Kidney (tissue), 14 donors: ENCODE data around the gene CAPS. TPM values are rescaled to one million over a fixed set of nuclear protein-coding genes. Genes with fewer than 3 reads are reported as not detected.

Experiments used
- DNase-seq, 5 donors: peaks; one replicate each; pipeline ENCODE4 v3.0.0-alpha.2; 2013 to 2020
- FAIRE-seq: peaks from 2 replicates; lab custom pipeline; 2012; peaks lifted over from hg19 to GRCh38; lab: Jason Lieb, UNC
- H3K27ac ChIP-seq, 2 donors: one replicate each; pipeline ENCODE4 v1.7.0; 2013; ENCODE audit warnings: low read depth in 2 of 2, low read length in 2 of 2, inconsistent platforms in 1 of 2
- H3K27me3 ChIP-seq: one replicate; pipeline ENCODE4 v1.7.1; 2013; ENCODE audit warnings: low read length, inconsistent platforms; ENCODE audit not compliant: control insufficient read depth, insufficient read depth
- H3K36me3 ChIP-seq, 3 donors: one replicate each; pipeline versions ENCODE4 v1.7.0 to v1.7.1; 2013; ENCODE audit warnings: low read length in 3 of 3, control low read depth in 1 of 3, inconsistent platforms in 1 of 3; ENCODE audit not compliant: insufficient read depth in 3 of 3, control insufficient read depth in 2 of 3
- H3K4me1 ChIP-seq, 3 donors: one replicate each; pipeline versions ENCODE4 v1.7.0 to v1.7.1; 2013; ENCODE audit warnings: low read length in 3 of 3, inconsistent platforms in 1 of 3, low read depth in 1 of 3; ENCODE audit not compliant: control insufficient read depth in 2 of 3, insufficient read depth in 2 of 3
- H3K4me3 ChIP-seq, 3 donors: one replicate each; pipeline versions ENCODE4 v1.7.0 to v1.8.1; 2013; ENCODE audit warnings: low read length in 3 of 3, control low read depth in 1 of 3, inconsistent platforms in 1 of 3
- H3K9ac ChIP-seq, 3 donors: one replicate each; pipeline versions ENCODE4 v1.7.0 to v1.7.1; 2013; ENCODE audit warnings: low read length in 3 of 3, control low read depth in 1 of 3, inconsistent platforms in 1 of 3
- H3K9me3 ChIP-seq, 3 donors: one replicate each; pipeline versions ENCODE4 v1.7.0 to v1.7.1; 2013; ENCODE audit warnings: low read length in 3 of 3, control low read depth in 1 of 3, inconsistent platforms in 1 of 3; ENCODE audit not compliant: control insufficient read depth in 2 of 3, insufficient read depth in 1 of 3
- intact Hi-C: fragments of 100-400 bp; cut with DNase I; formaldehyde crosslinking; loops from one replicate; pipeline ENCODE4 v1.11.1; 2022
- polyA plus RNA-seq: library from polyadenylated mRNA; stranded (reverse); fragments of 350-450 nt; fragmentation: Illumina TruSeq; extraction: RNeasy Lipid Tissue Mini Kit (QIAGEN cat#74804); gene quantifications from one replicate; pipeline ENCODE4 v1.2.3, GENCODE V29; 2014; ENCODE audit warnings: low read depth, low replicate concordance; ENCODE audit not compliant: insufficient read depth
- total RNA-seq: library from RNA; stranded (reverse); fragmentation: NEBNext Ultra II Directional; extraction: Animal tissue kit (Norgen Biotek cat#: 25700); gene quantifications from one replicate; pipeline ENCODE4 v1.2.1, GENCODE V29; 2021
- TF ChIP-seq, protein P1 (sequence below): IDR thresholded peaks from 3 replicates; pipeline ENCODE4 v1.5.1; 2012; ENCODE audit warnings: mild to moderate bottlenecking, moderate library complexity, borderline replicate concordance; ENCODE audit not compliant: insufficient read depth; ENCODE audit errors: extremely low read depth
- donor health status: control.
- donor health status: control.
- donor health status: control.
- donor health status: control.
- donor health status: control.
- donor health status: DM: yes; HTN: yes; CAD: no.
- donor health status: Normal renal cell carcinoma (clear cell type).

The CAPS gene
- total and polyA plus RNA-seq, 2 donors from 2014 or later, result 53.0 to 82.1 TPM

DNA sequence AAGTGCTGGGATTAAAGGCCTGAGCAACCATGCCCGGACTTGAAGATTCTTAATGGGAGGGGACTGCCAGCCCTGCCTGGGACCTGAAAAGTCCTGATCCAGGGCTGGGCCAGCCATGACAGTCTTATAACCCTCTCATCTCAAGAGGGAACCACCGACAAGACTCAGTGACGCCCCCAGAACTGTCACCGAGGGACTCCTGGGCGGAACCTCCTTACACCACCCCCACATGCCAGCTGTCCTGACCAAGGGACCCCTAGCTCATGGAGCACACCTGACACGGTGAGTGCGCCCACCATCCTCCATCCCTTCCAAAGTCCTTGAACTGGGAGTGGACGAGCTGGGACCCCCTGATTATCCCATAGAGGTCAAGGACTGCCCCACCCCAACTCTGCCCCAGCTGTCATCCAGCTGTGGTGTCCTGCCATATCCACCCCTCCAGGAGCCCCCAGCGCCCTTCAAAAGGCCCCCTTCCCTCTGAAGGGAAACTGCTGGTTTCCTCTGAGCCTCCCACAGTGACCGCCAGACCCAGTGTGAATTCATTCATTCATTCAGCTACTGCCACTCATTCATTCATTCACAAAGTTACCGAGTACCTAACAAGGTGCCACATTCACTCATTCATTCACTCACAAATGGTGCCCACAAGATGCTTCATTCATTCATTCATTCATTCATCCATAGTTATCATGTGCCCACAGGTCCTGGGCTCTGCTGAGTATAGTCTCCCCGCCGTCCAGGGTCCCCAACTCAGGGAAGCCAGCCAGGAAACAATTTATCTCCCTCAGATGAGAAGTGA is 14.1 kb upstream of the CAPS start:
- intact Hi-C loops, result loop anchor here (10.0 kb wide), 1 partner anchor 95 kb away; the partner anchor contains the start of gene NRTN
- FAIRE-seq (no peak), DNase-seq (no peak)
- H3K27me3 ChIP-seq, result no peaks in the 10 kb centered on the region
- H3K4me3 ChIP-seq, result no peak overlapping the region
- TF ChIP-seq, protein P1, sequence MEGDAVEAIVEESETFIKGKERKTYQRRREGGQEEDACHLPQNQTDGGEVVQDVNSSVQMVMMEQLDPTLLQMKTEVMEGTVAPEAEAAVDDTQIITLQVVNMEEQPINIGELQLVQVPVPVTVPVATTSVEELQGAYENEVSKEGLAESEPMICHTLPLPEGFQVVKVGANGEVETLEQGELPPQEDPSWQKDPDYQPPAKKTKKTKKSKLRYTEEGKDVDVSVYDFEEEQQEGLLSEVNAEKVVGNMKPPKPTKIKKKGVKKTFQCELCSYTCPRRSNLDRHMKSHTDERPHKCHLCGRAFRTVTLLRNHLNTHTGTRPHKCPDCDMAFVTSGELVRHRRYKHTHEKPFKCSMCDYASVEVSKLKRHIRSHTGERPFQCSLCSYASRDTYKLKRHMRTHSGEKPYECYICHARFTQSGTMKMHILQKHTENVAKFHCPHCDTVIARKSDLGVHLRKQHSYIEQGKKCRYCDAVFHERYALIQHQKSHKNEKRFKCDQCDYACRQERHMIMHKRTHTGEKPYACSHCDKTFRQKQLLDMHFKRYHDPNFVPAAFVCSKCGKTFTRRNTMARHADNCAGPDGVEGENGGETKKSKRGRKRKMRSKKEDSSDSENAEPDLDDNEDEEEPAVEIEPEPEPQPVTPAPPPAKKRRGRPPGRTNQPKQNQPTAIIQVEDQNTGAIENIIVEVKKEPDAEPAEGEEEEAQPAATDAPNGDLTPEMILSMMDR, result no peak
- no peak overlapping the region for H3K27ac ChIP-seq
- H3K4me1 ChIP-seq, result peaks cover 0 to 10% (median 3%) of the 10 kb centered on the region in 3 donors
- peaks cover 0 to 4% (median 0%) of the 10 kb centered on the region in 3 donors for H3K36me3 ChIP-seq
- no peaks in the 10 kb centered on the region for H3K9me3 ChIP-seq
- H3K9ac ChIP-seq, result no peak overlapping the region

DNA sequence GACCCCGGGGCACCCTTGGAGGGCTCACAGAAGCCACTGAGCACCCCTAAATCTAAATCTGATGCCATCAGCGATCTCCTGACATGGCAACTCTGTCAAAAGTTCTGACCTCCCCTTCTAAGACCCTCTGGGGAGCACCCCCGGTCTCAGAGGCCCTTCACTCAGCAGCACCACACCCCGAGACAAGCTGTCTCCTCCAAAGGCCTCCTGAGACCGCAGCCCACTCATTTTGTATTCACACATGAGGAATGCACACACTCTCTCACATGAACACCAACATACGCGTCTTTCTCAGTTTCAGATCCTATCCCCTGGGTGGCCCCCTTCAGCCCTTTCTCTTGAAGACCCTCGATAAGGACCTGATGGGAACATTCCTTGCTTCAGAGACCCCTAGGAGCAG is 13.1 kb upstream of the CAPS start:
- Histone ChIP-seq H3K4me1 (peaks cover 0 to 10% (median 3%) of the 10 kb centered on the region in 3 donors), H3K36me3 (peaks cover 0 to 1% (median 0%) of the 10 kb centered on the region in 3 donors), H3K9me3 (no peaks in the 10 kb centered on the region), H3K9ac (no peak overlapping the region), H3K4me3 (no peak overlapping the region), H3K27ac (no peak overlapping the region), H3K27me3 (no peaks in the 10 kb centered on the region)
- FAIRE-seq (no peak), DNase-seq (no peak)
- intact Hi-C loops, result no loop called here
- TF ChIP-seq, protein P1, result no peak

DNA sequence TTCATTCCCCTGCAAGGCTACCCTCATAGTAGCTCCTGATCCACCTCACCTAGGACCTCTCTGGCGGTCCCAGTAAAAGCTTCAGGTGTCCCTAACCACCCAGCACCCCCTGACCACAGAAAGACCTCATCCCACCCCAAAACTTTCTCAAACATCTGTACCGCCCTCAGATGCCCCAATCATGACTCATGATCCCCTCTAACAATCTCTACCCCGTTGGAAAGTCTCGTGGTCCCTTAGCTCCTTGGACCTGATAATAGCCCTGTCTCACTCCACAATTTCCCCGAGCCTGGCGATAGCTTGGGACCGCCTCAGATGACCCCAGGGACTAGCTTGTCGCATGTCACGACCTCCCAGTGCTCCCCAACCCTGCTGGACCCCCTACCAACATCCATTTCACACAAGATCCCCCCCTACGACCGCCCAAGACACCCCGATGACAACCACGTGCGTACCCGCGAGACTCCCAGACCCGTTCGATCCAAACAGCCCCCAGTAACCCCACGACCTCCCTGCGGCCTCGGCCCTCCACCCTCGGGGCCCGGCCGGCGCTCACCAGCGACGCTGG is 10.9 kb upstream of the CAPS start:
- Histone ChIP-seq H3K4me1 (peaks cover 0 to 12% (median 3%) of the 10 kb centered on the region in 3 donors), H3K9ac (peak overlapping the region; percentile 87 to 100 (median 87)), H3K4me3 (peak overlapping the region; percentile 94 to 99 (median 99)), H3K27ac (peak overlapping the region; percentile 90 to 92), H3K27me3 (no peaks in the 10 kb centered on the region), H3K36me3 (no peaks in the 10 kb centered on the region), H3K9me3 (no peaks in the 10 kb centered on the region)
- no peak for DNase-seq
- TF ChIP-seq, protein P1, result no peak
- intact Hi-C loops, result no loop called here
- FAIRE-seq, result no peak
